Activated CD4-positive, alpha-beta T cell treated with anti-CD3 and anti-CD28 coated beads, Interleukin-2, Interleukin-6, amounts not matched to agents 100 ng/mL and 50 ng/mL, durations not matched to agents 16 hours and 8 hours (primary cell): ENCODE measurements around the gene CYSTM1.
A peak's percentile ranks its signal among the peaks of the same experiment; 100 is the strongest.
"Not testable (repeated sequence)": the region's sequence is repeated elsewhere in the genome, so short reads cannot be mapped to it uniquely, and the experiment has no call there.

Experiments
- DNase-seq: peaks from one replicate; pipeline ENCODE4 v3.0.0-alpha.2; 2020

The CYSTM1 gene

DNA sequence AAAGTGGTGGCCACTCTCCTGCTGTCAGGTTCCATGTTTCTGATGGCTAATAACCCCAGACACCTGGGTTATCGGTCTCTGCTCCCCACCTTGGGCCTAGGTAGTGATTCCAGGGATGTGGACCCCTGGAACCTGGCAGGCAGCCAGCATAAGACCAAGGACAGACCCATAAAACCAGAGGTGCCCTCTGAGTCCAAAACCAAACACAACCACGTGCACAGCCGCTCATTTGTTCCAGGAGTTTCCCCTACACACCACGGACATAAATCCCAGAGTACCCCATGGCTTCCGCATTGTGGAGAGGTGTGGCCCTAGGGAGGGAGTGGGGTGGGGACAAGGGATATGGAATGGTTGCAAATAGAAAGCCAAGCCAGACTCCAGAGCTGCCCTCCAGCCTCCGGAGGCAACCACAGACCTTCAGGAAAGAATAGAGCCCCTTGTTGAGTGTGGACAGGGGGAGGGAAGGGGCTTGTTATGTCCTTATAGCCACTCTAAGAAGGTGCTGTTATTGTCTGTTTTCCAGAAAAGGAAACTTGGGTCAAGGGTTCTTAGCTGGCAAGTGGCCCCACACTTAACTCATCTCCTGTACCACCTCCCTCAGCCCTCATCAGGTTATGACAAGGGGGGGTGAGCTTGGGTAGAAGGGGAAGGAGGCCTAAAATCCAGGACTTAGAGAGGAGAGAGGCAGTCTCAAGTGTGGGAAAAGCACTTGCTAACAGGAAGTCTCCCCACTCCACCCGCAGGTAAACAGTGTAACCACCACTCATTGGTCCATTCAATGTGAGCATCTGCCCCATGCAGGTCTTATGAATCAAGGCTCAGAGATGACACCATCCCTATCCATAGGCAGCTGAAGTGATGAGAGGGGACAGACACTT lies 23.6 kb upstream of the CYSTM1 start:
- no peak for DNase-seq

DNA sequence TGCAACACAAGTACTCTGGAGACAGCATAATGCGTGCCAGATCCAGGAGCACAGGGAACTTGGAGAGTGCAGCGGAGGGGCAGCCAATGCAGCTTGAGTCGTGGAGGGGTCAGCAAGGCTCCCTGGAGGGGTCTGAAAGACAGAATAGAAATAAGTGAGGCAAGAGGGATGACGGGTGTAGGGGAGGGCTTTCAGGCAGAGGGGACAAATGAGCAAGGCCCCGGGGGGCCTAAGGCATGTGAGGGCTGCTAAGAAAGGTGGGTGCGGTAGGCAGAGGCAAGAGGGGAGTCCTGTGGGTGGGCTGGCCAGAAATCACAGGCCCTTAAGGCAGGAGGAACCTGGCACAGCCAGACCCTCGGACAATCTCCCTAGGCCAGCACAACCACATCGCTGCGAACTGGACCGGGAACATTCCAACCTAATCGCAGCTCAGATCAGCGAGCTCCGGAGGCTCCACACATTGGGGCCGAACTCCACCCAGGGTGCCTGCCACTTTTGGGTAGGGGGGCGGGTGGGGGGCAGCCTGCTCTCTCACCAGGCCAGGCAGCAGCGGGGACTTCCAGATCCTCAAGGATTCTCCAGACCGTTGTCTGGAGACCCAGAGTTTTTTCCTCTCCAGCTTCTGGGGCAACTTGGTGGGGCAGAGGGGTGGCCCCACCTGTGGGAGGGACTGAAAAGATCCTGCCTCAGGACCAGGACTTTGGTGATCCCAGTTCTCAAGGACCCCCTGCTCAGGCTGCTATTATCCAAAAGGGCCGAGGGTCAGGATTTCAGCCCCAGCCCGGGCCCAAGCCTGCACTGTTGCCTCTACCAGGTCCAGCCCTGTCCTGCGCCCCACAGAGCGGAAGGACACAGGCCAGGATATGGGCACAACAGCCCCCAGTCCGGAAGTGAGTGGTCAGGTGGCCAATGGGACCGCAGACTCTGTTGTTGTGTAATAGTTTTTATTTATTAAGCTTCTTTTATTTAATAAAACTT lies 22.7 kb upstream of the CYSTM1 start:
- no peak for DNase-seq

- no peak for DNase-seq
These were observed 21.7 kb upstream of the CYSTM1 start for GRCh38 chr5:140153255-140153654.

- no peak for DNase-seq
These were observed 21.1 kb upstream of the CYSTM1 start for GRCh38 chr5:140153905-140154304.

DNA sequence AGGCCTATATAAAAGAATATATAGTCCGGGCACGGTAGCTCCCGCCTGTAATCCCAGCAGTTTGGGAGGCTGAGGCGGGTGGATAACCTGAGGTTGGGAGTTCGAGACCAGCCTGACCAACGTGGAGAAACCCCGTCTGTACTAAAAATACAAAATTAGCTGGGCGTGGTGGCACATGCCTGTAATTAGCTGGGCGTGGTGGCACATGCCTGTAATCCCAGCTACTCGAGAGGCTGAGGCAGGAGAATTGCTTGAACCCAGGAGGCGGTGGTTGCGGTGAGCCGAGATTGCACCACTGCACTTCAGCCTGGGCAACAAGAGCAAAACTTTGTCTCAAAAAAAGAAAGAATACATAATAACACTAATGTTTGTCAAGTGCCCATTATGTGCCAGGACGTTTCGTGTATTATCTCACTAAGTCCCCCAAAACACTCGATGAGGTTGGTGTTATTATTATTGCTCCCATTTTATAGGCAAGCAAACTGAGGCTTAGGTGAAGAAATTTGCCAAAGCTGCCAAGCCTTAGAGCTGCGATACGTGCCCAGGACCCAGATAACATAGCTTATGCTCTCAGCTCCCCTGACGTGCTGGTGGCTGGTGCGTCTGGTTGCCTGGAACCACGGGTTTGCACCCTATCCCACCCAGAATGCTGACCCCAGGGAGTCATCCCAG lies 20.1 kb upstream of the CYSTM1 start:
- not testable (repeated sequence) for DNase-seq

DNA sequence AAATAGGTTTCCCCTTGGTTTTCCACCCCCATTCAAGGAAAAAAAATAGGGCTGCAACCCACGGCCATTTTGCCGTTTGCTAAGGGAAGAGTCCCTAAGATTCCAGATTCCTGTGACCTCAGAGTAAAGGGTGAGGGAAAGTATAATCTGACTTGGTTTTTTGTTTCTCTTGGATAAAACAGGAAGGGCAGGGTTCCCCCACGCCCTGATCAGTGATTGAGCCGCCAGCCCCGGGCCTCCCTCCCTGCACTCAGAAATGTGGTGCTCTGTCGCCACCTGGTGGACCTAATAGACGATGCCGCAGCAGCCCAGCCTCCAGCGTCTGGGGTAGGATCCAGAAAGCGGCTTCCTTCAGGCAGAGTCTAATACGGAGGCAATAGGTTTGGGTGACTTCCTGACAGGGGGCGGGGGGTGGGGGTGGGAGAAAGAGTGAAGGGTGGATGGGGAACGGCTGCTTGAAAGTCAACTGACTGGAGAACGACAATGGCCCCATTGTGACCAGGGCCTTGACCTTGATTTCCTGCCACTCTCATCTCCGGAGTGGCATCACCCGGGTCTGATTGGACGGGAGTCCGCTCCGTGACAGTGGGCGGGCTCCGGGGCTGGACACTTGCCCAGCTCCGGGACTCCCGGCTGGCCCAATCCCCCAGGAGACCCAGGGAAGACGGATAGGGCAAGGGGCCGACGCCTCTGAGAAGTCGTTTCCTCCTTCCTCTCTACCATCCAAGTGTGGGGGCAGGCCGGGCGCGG lies 17.8 kb upstream of the CYSTM1 start:
- peak; percentile 91 for DNase-seq

- DNase-seq = no peak
These were observed 15.7 kb upstream of the CYSTM1 start for GRCh38 chr5:140159014-140159927.

DNA sequence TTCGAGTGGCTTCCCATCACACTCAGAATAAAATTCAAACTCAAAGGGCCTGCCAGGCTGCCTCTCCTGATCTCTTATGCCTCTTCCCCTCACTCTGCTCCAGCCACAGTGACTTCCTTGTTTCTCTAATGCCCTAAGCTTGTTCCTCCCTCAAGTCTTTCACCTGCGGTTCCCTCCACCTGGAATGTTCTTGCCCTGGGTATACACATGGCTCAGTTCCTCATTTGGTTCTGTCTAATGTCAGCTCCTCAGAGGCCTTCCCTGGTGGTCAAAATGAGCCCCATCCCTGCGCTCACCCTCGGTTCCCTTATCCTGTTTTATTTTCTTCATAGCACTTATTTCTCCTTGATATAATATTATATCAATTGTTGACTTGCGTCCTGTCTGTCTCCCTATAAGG lies 12.7 kb upstream of the CYSTM1 start:
- DNase-seq = no peak

GRCh38 chr5:140162781-140163180 lies 12.2 kb upstream of the CYSTM1 start:
- DNase-seq = no peak

- DNase-seq = no peak
These were observed 9.7 kb upstream of the CYSTM1 start for GRCh38 chr5:140165101-140165922.

DNA sequence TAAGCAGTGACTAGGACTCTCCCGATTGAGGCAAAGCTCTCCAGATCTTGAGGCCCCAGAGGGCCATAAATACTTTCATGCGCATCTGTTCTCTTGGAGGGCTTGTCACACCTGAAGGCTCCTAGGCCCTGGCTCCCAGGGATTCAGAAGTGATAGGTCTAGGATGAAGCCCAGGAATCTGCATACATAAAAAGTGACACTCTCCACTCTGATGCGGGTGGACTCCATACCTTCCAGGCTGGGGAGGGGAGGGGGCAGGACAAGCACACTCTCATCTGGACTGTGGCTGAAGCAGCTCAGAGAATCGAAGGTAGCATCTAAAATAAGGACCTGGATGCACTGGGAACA lies 9.1 kb upstream of the CYSTM1 start:
- no peak for DNase-seq

DNA sequence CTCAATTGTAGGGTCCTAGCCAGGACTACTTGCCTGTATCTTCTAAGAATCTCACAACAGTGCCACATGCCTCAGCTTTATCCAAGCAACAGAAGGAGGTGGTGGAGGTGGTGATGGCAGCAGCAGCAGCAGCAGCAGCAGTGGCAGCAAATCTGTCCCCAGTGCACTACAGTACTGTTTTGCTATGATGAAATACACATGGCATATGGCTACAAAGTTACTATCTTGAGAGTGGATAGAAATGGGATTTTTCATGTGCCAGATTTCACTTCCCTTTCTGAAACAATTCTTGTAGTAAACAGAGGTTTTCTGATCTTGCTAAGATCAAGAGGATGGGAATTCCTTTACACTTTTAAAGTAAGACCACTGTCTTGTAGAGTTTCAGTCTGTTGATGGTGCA lies 8.1 kb upstream of the CYSTM1 start:
- no peak for DNase-seq

- DNase-seq = no peak
These were observed 6.6 kb upstream of the CYSTM1 start for GRCh38 chr5:140168371-140168770.

GRCh38 chr5:140169410-140169809 lies 5.6 kb upstream of the CYSTM1 start:
- no peak for DNase-seq

- DNase-seq = no peak
These were observed 2.5 kb upstream of the CYSTM1 start for GRCh38 chr5:140172483-140172882.

DNA sequence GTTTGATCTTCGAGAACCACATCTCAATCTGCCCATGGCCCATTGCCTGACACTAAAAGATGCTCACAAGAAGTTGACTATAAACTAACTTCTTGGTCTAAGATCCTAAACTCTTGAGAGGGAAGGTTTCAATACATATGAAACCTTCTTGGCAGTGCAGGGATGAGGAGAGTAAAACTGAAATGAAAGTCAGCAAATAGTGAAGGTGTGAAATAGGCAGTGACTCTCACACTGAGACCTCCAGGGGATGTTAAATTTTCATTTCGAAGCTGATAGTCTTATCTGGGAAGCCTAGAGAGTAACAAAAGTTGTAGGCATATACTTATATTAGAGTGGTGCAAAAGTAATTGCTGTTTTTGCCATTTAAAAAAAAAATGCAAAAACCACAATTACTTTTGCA lies 974 bp upstream of the CYSTM1 start:
- no peak for DNase-seq

DNA sequence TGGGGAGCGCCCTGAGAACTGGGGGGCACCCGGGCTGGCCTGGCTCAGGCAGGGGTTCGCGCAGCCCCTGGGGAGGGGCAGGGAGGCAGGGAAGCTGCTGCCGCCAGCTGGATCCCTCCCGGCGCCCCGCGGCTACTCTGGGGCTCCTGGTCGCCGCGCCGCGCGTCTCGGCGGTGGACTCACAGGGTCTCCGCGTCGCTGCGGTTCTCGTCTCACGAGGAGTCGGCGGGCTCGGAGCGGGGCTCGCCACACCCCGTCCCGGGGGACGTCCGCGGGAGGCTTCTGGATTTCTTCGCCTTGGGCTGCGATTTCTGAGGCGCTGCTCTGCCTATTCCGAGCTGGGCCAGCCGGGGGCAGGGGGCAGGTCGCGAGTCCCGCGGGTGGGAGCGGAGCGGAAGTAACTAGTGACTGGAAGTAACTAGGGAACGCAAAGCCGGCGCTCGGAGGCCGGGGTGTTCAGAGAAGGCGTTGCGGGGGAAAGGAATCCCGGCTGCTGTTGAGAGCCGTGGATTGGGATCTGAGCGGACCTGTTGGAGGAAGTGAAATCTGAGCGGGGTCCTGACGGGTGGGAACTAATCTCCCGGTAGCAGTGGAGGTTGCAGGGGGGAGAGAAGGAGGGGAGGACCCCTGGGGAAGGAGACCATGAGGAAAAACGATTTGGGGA lies 511 bp downstream of the CYSTM1 start:
- DNase-seq = peak; percentile 68

DNA sequence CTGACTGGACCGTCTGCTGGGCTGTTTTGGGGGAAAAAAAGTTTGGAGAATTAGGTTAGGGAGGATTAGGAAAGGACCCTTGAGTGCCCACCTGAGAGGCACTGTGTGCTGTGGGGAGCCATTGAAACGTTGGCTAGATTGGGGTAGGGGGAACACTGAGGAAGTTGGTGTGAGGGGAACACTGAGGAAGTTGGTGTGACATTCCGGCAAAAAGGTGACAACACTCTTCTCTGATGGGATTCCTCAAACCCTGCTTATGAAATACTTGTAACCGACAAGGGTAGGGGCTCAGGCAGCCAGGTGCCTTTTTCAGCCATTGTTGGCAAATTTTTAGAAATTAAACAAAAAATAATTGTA lies 1.0 kb downstream of the CYSTM1 start:
- no peak for DNase-seq

GRCh38 chr5:140178086-140178410 lies 3.1 kb downstream of the CYSTM1 start:
- no peak for DNase-seq

- no peak for DNase-seq
These were observed 3.6 kb downstream of the CYSTM1 start for GRCh38 chr5:140178482-140179116.
